Measurements from ENCODE around the gene PLEKHM1. TPM values are rescaled to one million over a fixed set of nuclear protein-coding genes. Genes with fewer than 3 reads are reported as not detected.
"Not testable (repeated sequence)": the region's sequence is repeated elsewhere in the genome, so short reads cannot be mapped to it uniquely, and the experiment has no call there.

The PLEKHM1 gene
- total RNA-seq, 1 donor from 2014 or later: 62.4 TPM

- H3K4me1 Mint-ChIP-seq: peaks cover 24% of the 10 kb centered on the region
- intact Hi-C loops (cut with micrococcal nuclease); H3K36me3 Mint-ChIP-seq (ENCODE audit: low read depth); DNase-seq; CTCF ChIA-PET; H3K27me3 Mint-ChIP-seq; H3K9me3 Mint-ChIP-seq; POLR2A ChIA-PET: not testable (repeated sequence)
- H3K4me3 Mint-ChIP-seq: peak overlapping the region; percentile 88
- H3K27ac Mint-ChIP-seq: peak overlapping the region; percentile 80
- ATAC-seq (ENCODE audit: low read depth): peak; percentile 11
Observed at GRCh38 chr17:45490198-45490597, 323 bp downstream of the PLEKHM1 start.

GRCh38 chr17:45487704-45488103 is 2.8 kb downstream of the PLEKHM1 start:
- peaks cover 39% of the 10 kb centered on the region for H3K4me1 Mint-ChIP-seq
- H3K4me3 Mint-ChIP-seq; intact Hi-C loops (cut with micrococcal nuclease); ATAC-seq (ENCODE audit: low read depth); POLR2A ChIA-PET; H3K27me3 Mint-ChIP-seq; DNase-seq; CTCF ChIA-PET; H3K36me3 Mint-ChIP-seq (ENCODE audit: low read depth); H3K9me3 Mint-ChIP-seq: not testable (repeated sequence)
- peak overlapping the region; percentile 22 for H3K27ac Mint-ChIP-seq

- CTCF ChIA-PET; POLR2A ChIA-PET; H3K4me3 Mint-ChIP-seq; intact Hi-C loops (cut with micrococcal nuclease); H3K27me3 Mint-ChIP-seq; ATAC-seq (ENCODE audit: low read depth); H3K27ac Mint-ChIP-seq; DNase-seq; H3K9me3 Mint-ChIP-seq: not testable (repeated sequence)
- Mint-ChIP-seq H3K36me3 (ENCODE audit: low read depth) (peaks cover 16% of the 10 kb centered on the region), H3K4me1 (peaks cover 26% of the 10 kb centered on the region)
Observed at GRCh38 chr17:45483591-45484216, 6.8 kb downstream of the PLEKHM1 start.

GRCh38 chr17:45483177-45483576 is 7.3 kb downstream of the PLEKHM1 start:
- Mint-ChIP-seq H3K4me1 (peaks cover 24% of the 10 kb centered on the region), H3K36me3 (ENCODE audit: low read depth) (peaks cover 20% of the 10 kb centered on the region)
- CTCF ChIA-PET; H3K9me3 Mint-ChIP-seq; H3K4me3 Mint-ChIP-seq; DNase-seq; H3K27me3 Mint-ChIP-seq; H3K27ac Mint-ChIP-seq; intact Hi-C loops (cut with micrococcal nuclease); ATAC-seq (ENCODE audit: low read depth); POLR2A ChIA-PET: not testable (repeated sequence)

DNA sequence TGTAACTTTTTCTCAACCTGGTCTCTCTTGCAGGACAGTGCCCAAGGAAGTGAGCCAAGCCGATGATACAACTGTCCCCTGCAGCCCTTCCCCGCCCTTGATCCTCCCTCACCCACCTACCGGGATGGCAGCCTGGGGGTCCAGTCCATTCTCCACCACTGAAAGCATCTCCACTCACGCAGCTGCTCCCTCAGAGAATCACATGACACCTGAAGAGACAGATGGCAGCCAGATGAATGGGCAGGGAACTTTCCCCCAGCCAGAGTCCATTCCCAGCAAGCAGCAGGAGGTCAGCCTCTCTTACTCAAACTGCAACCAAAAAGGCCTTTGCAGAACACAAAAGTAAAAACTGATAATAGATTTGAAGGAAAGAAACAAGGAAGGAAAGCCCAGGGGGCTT is 8.2 kb downstream of the PLEKHM1 start:
- H3K36me3 Mint-ChIP-seq (ENCODE audit: low read depth): peaks cover 23% of the 10 kb centered on the region
- ATAC-seq (ENCODE audit: low read depth); CTCF ChIA-PET; H3K9me3 Mint-ChIP-seq; DNase-seq; H3K4me3 Mint-ChIP-seq; POLR2A ChIA-PET; H3K27ac Mint-ChIP-seq; H3K27me3 Mint-ChIP-seq; intact Hi-C loops (cut with micrococcal nuclease): not testable (repeated sequence)
- peaks cover 18% of the 10 kb centered on the region for H3K4me1 Mint-ChIP-seq

- peaks cover 53% of the 10 kb centered on the region for H3K36me3 Mint-ChIP-seq (ENCODE audit: low read depth)
- intact Hi-C loops (cut with micrococcal nuclease); H3K27ac Mint-ChIP-seq; DNase-seq; CTCF ChIA-PET; H3K27me3 Mint-ChIP-seq; H3K4me3 Mint-ChIP-seq; H3K9me3 Mint-ChIP-seq; POLR2A ChIA-PET; ATAC-seq (ENCODE audit: low read depth); H3K4me1 Mint-ChIP-seq: not testable (repeated sequence)
Observed at GRCh38 chr17:45475436-45475835, 15.1 kb downstream of the PLEKHM1 start.

DNA sequence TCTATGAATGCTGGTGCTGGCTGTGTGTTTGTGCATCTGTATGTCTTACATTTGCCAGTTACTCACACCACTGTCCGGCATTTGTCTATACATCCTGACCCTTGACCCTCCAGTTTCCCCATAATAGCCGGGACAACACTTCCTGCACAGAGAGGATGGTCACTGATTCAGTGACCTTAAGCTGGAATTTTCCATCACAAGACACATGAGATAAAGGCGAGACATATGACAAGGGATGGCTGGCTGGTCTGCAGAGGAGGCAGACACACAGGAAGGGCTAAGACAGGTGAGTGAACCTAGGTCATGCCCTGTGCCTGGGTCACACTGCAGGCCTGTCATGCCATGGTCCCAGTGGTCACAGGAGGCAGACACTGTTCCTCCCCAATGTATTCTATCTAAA is 18.3 kb downstream of the PLEKHM1 start:
- H3K36me3 Mint-ChIP-seq (ENCODE audit: low read depth): peaks cover 39% of the 10 kb centered on the region
- POLR2A ChIA-PET; H3K27me3 Mint-ChIP-seq; intact Hi-C loops (cut with micrococcal nuclease); H3K4me3 Mint-ChIP-seq; DNase-seq; CTCF ChIA-PET; H3K4me1 Mint-ChIP-seq; ATAC-seq (ENCODE audit: low read depth); H3K27ac Mint-ChIP-seq; H3K9me3 Mint-ChIP-seq: not testable (repeated sequence)

DNA sequence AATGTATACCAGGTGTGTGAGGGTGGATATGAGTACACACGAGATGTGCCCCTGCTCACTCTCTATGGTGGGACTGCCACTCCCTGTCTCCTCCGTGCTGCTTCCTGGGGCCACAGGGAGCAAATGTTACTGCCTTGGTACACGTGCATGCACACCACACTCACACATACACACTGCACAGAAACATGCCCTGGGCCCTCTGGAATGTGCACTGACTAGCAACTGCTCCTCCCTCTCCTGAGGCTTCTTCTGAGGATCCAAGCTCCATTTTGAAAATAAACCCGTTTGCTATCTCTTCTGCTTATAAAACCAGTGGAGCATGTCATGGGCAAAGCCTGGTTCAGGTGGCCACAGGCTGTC is 21.3 kb downstream of the PLEKHM1 start:
- intact Hi-C loops (cut with micrococcal nuclease); H3K27me3 Mint-ChIP-seq; CTCF ChIA-PET; H3K27ac Mint-ChIP-seq; ATAC-seq (ENCODE audit: low read depth); H3K4me3 Mint-ChIP-seq; H3K9me3 Mint-ChIP-seq; H3K4me1 Mint-ChIP-seq; POLR2A ChIA-PET; DNase-seq: not testable (repeated sequence)
- peaks cover 24% of the 10 kb centered on the region for H3K36me3 Mint-ChIP-seq (ENCODE audit: low read depth)

GRCh38 chr17:45468293-45469203 is 22.0 kb downstream of the PLEKHM1 start:
- H3K9me3 Mint-ChIP-seq; POLR2A ChIA-PET; ATAC-seq (ENCODE audit: low read depth); H3K4me1 Mint-ChIP-seq; H3K27me3 Mint-ChIP-seq; H3K27ac Mint-ChIP-seq; DNase-seq; intact Hi-C loops (cut with micrococcal nuclease); H3K4me3 Mint-ChIP-seq; CTCF ChIA-PET: not testable (repeated sequence)
- H3K36me3 Mint-ChIP-seq (ENCODE audit: low read depth): peaks cover 23% of the 10 kb centered on the region

GRCh38 chr17:45461524-45462327 is 28.8 kb downstream of the PLEKHM1 start:
- peak overlapping the region; percentile 65 for H3K27ac Mint-ChIP-seq
- POLR2A ChIA-PET; H3K4me3 Mint-ChIP-seq; intact Hi-C loops (cut with micrococcal nuclease); H3K9me3 Mint-ChIP-seq; CTCF ChIA-PET; H3K27me3 Mint-ChIP-seq: not testable (repeated sequence)
- H3K4me1 Mint-ChIP-seq: peaks cover 14% of the 10 kb centered on the region
- DNase-seq: peak; percentile 48
- ATAC-seq (ENCODE audit: low read depth): peak; percentile 100
- peaks cover 12% of the 10 kb centered on the region for H3K36me3 Mint-ChIP-seq (ENCODE audit: low read depth)

GRCh38 chr17:45460422-45460821 is 30.1 kb downstream of the PLEKHM1 start:
- peaks cover 14% of the 10 kb centered on the region for H3K4me1 Mint-ChIP-seq
- not testable (repeated sequence) for H3K9me3 Mint-ChIP-seq, H3K4me3 Mint-ChIP-seq

GRCh38 chr17:45454341-45454740 is 36.2 kb downstream of the PLEKHM1 start:
- H3K4me3 Mint-ChIP-seq; H3K9me3 Mint-ChIP-seq; H3K27me3 Mint-ChIP-seq; ATAC-seq (ENCODE audit: low read depth); POLR2A ChIA-PET; H3K27ac Mint-ChIP-seq; intact Hi-C loops (cut with micrococcal nuclease); CTCF ChIA-PET; DNase-seq: not testable (repeated sequence)
- peaks cover 20% of the 10 kb centered on the region for H3K4me1 Mint-ChIP-seq
- peaks cover 36% of the 10 kb centered on the region for H3K36me3 Mint-ChIP-seq (ENCODE audit: low read depth)

More at GRCh38 chr17:45460422-45460821, 30.1 kb downstream of the PLEKHM1 start:
- H3K36me3 Mint-ChIP-seq (ENCODE audit: low read depth): peaks cover 20% of the 10 kb centered on the region
- ATAC-seq (ENCODE audit: low read depth); POLR2A ChIA-PET; H3K27me3 Mint-ChIP-seq; DNase-seq; intact Hi-C loops (cut with micrococcal nuclease); CTCF ChIA-PET; H3K27ac Mint-ChIP-seq: not testable (repeated sequence)
